PC-3 (cell line): ENCODE measurements around the gene NOTCH1. TPM values are rescaled to one million over a fixed set of nuclear protein-coding genes. Genes with fewer than 3 reads are reported as not detected.

ENCODE experiments used
- ATAC-seq: fragments of 200-7000 bp; cut with Tn5 transposase; 2 replicates; pipeline ENCODE4 v1.9.1; 2020; ENCODE audit warnings: mild to moderate bottlenecking, moderate library complexity
- BruUV-seq: library from RNA; stranded (reverse); fragments of 400-500 nt; replicated peaks from 2 replicates; lab custom pipeline; 2021; lab: Mats Ljungman, UMichigan
- CTCF ChIA-PET: fragments of 300-600 bp; sonication (Branson Sonifier 250); formaldehyde crosslinking; loops from one replicate; lab custom pipeline; 2022; ENCODE audit warnings: antibody characterized with exemption; lab: Charles Lee
- POLR2A ChIA-PET: fragments of 300-600 bp; sonication (Branson Sonifier 250); formaldehyde crosslinking; loops from one replicate; lab custom pipeline; 2022; ENCODE audit warnings: antibody characterized with exemption; ENCODE audit not compliant: unreplicated experiment; lab: Charles Lee
- DNase-seq: peaks from one replicate; pipeline ENCODE4 v3.0.0-alpha.2; 2015
- H2AFZ ChIP-seq: fragments of 300-600 bp; sonication (generic); 2 replicates; pipeline ENCODE4 v1.6.0; 2016; ENCODE audit warnings: antibody characterized with exemption, low read length
- H3F3A ChIP-seq: fragments of 300-600 bp; sonication (generic); one replicate; pipeline ENCODE4 v1.6.0; 2017; ENCODE audit warnings: antibody characterized with exemption, low read length, control low read depth, mild to moderate bottlenecking; ENCODE audit not compliant: unreplicated experiment
- H3K27ac ChIP-seq: fragments of 300-600 bp; sonication (generic); 2 replicates; pipeline ENCODE4 v1.5.1; 2016; ENCODE audit warnings: mild to moderate bottlenecking, low read length
- H3K27me3 ChIP-seq: fragments of 300-600 bp; sonication (generic); 2 replicates; pipeline ENCODE4 v1.6.1; 2016; ENCODE audit warnings: low read length, mixed read lengths
- H3K36me3 ChIP-seq: fragments of 300-600 bp; sonication (generic); 2 replicates; pipeline ENCODE4 v1.6.1; 2016; ENCODE audit warnings: low read depth, mixed run types, low read length, mixed read lengths
- H3K4me1 ChIP-seq: fragments of 300-600 bp; sonication (generic); 2 replicates; pipeline ENCODE4 v1.5.1; 2016; ENCODE audit warnings: low read length; ENCODE audit not compliant: insufficient read depth
- H3K4me2 ChIP-seq: fragments of 300-600 bp; sonication (generic); 2 replicates; pipeline ENCODE4 v1.6.0; 2016; ENCODE audit warnings: low read length
- H3K4me3 ChIP-seq: fragments of 300-600 bp; sonication (generic); 2 replicates; pipeline ENCODE4 v1.5.1; 2016; ENCODE audit warnings: mild to moderate bottlenecking, low read length, mixed read lengths
- H3K79me2 ChIP-seq: fragments of 300-600 bp; sonication (generic); 2 replicates; pipeline ENCODE4 v1.6.1; 2017; ENCODE audit warnings: low read length, mixed read lengths
- H3K9ac ChIP-seq: fragments of 300-600 bp; sonication (generic); 2 replicates; pipeline ENCODE4 v1.6.0; 2016; ENCODE audit warnings: mild to moderate bottlenecking, low read length
- H3K9me2 ChIP-seq: fragments of 300-600 bp; sonication (generic); replicated peaks from 2 replicates; pipeline ENCODE4 v1.6.1; 2016; ENCODE audit warnings: mixed run types, low read length, mixed read lengths
- H3K9me3 ChIP-seq: fragments of 300-600 bp; sonication (generic); 2 replicates; pipeline ENCODE4 v1.6.1; 2016; ENCODE audit warnings: low read length, mixed read lengths
- H4K20me1 ChIP-seq: fragments of 300-600 bp; sonication (generic); 2 replicates; pipeline ENCODE4 v1.6.1; 2016; ENCODE audit warnings: low read length, mixed read lengths
- CTCF ChIP-seq: fragments of 300-600 bp; sonication (generic); conservative IDR thresholded peaks from 2 replicates; pipeline ENCODE4 v1.5.1; 2017; ENCODE audit warnings: antibody characterized with exemption, low read depth, mild to moderate bottlenecking, low read length
- EZH2 ChIP-seq: fragments of 300-600 bp; sonication (generic); IDR thresholded peaks from one replicate; pipeline ENCODE4 v1.6.1; 2017; ENCODE audit warnings: antibody characterized with exemption, mild to moderate bottlenecking, low read length; ENCODE audit not compliant: unreplicated experiment
- EZH2phosphoT487 ChIP-seq: fragments of 300-600 bp; sonication (generic); IDR thresholded peaks from 2 replicates; pipeline ENCODE4 v1.6.1; 2018; ENCODE audit warnings: mild to moderate bottlenecking, antibody characterized with exemption, low read length, borderline replicate concordance
- intact Hi-C: fragments of 100-400 bp; cut with micrococcal nuclease; formaldehyde crosslinking; loops from 2 replicates; pipeline ENCODE4 v1.9.0; 2023
- total RNA-seq: library from RNA; depleted of rRNA; stranded (reverse); fragments of >200 nt; gene quantifications from 2 replicates; pipeline ENCODE4 v1.2.3, GENCODE V29; 2014

Gene NOTCH1
- total RNA-seq, 1 experiment from 2014 or later: 14.3 TPM

- CTCF ChIA-PET: no interaction called here
- POLR2A ChIA-PET: no interaction called here
- H3K36me3 ChIP-seq: no peaks in the 10 kb centered on the region
- no peak for ATAC-seq
- H2AFZ ChIP-seq: no peak overlapping the region
- no peak overlapping the region for H3K27ac ChIP-seq
- H3K79me2 ChIP-seq: no peaks in the 10 kb centered on the region
- H3K4me2 ChIP-seq: no peak overlapping the region
- no TSS peak for BruUV-seq
- no peaks in the 10 kb centered on the region for H3F3A ChIP-seq
- H3K4me3 ChIP-seq: no peak overlapping the region
- TF ChIP-seq CTCF: no peak
- TF ChIP-seq EZH2phosphoT487: no peak
- TF ChIP-seq EZH2: no peak
- no peak overlapping the region for H3K9ac ChIP-seq
- H3K9me2 ChIP-seq: no peaks in the 10 kb centered on the region
- no peak for DNase-seq
- peaks cover 12% of the 10 kb centered on the region for H3K4me1 ChIP-seq
- intact Hi-C loops: no loop called here
- no peaks in the 10 kb centered on the region for H4K20me1 ChIP-seq
- H3K27me3 ChIP-seq: no peaks in the 10 kb centered on the region
- H3K9me3 ChIP-seq: no peaks in the 10 kb centered on the region
Measured at GRCh38 chr9:136565086-136565714, 19.4 kb upstream of the NOTCH1 start.

GRCh38 chr9:136564379-136564988 lies 18.6 kb upstream of the NOTCH1 start:
- DNase-seq (no peak), ATAC-seq (no peak)
- peaks cover 12% of the 10 kb centered on the region for H3K4me1 ChIP-seq
- intact Hi-C loops: no loop called here
- H3K9me3 ChIP-seq: no peaks in the 10 kb centered on the region
- H3F3A ChIP-seq: no peaks in the 10 kb centered on the region
- no peak overlapping the region for H3K4me3 ChIP-seq
- ChIA-PET CTCF (no interaction called here), POLR2A (no interaction called here)
- no peaks in the 10 kb centered on the region for H3K36me3 ChIP-seq
- H3K4me2 ChIP-seq: no peak overlapping the region
- H3K27ac ChIP-seq: no peak overlapping the region
- no peak overlapping the region for H2AFZ ChIP-seq
- H3K9ac ChIP-seq: no peak overlapping the region
- TF ChIP-seq EZH2: no peak
- no peak for TF ChIP-seq EZH2phosphoT487
- no peaks in the 10 kb centered on the region for H3K79me2 ChIP-seq
- no peaks in the 10 kb centered on the region for H3K27me3 ChIP-seq
- no peaks in the 10 kb centered on the region for H3K9me2 ChIP-seq
- no peaks in the 10 kb centered on the region for H4K20me1 ChIP-seq
- no TSS peak for BruUV-seq

GRCh38 chr9:136563646-136564325 lies 17.9 kb upstream of the NOTCH1 start:
- BruUV-seq: no TSS peak
- Histone ChIP-seq H4K20me1 (no peaks in the 10 kb centered on the region), H3K27ac (no peak overlapping the region), H3K36me3 (no peaks in the 10 kb centered on the region), H3K4me1 (peaks cover 12% of the 10 kb centered on the region), H3K79me2 (no peaks in the 10 kb centered on the region), H3K4me2 (no peak overlapping the region), H3K9ac (no peak overlapping the region), H2AFZ (no peak overlapping the region), H3K4me3 (no peak overlapping the region), H3F3A (no peaks in the 10 kb centered on the region), H3K9me3 (no peaks in the 10 kb centered on the region), H3K9me2 (no peaks in the 10 kb centered on the region), H3K27me3 (no peaks in the 10 kb centered on the region)
- intact Hi-C loops: no loop called here
- TF ChIP-seq EZH2 (no peak), EZH2phosphoT487 (no peak), CTCF (no peak)
- no peak for DNase-seq
- CTCF ChIA-PET: no interaction called here
- POLR2A ChIA-PET: no interaction called here
- ATAC-seq: no peak
